Ishikawa (cell line): ENCODE data around the gene RPTOR.

Experiments used
- CEBPB ChIP-seq: IDR thresholded peaks from 2 replicates; pipeline ENCODE4 v1.6.1; 2012
- CREB1 ChIP-seq: IDR thresholded peaks from 2 replicates; pipeline ENCODE4 v1.6.1; 2012; ENCODE audit warnings: low read depth
- EGR1 ChIP-seq: IDR thresholded peaks from 2 replicates; pipeline ENCODE4 v1.6.1; 2012
- EP300 ChIP-seq: IDR thresholded peaks from 2 replicates; pipeline ENCODE4 v1.6.1; 2012; ENCODE audit warnings: borderline replicate concordance
- MAX ChIP-seq: IDR thresholded peaks from 2 replicates; pipeline ENCODE4 v1.6.1; 2012
- NFIC ChIP-seq: IDR thresholded peaks from 2 replicates; pipeline ENCODE4 v1.6.1; 2012
- RAD21 ChIP-seq: IDR thresholded peaks from 2 replicates; pipeline ENCODE4 v1.6.1; 2012; ENCODE audit warnings: low read depth
- REST ChIP-seq: IDR thresholded peaks from 2 replicates; pipeline ENCODE4 v1.6.1; 2012; ENCODE audit warnings: low read depth, mild to moderate bottlenecking
- TAF1 ChIP-seq: IDR thresholded peaks from 2 replicates; pipeline ENCODE4 v1.6.1; 2012; ENCODE audit warnings: low read depth, mild to moderate bottlenecking
- TCF12 ChIP-seq: IDR thresholded peaks from 2 replicates; pipeline ENCODE4 v1.6.1; 2012; ENCODE audit warnings: low read depth
- TEAD4 ChIP-seq: IDR thresholded peaks from 2 replicates; pipeline ENCODE4 v1.6.1; 2012
- USF1 ChIP-seq: IDR thresholded peaks from 2 replicates; pipeline ENCODE4 v1.6.1; 2012
- YY1 ChIP-seq: IDR thresholded peaks from 2 replicates; pipeline ENCODE4 v1.6.1; 2012; ENCODE audit warnings: low read depth
- ZBTB7A ChIP-seq: IDR thresholded peaks from 2 replicates; pipeline ENCODE4 v1.6.1; 2012; ENCODE audit warnings: low read depth

GRCh38 chr17:80838311-80839025, 293.8 kb downstream of the RPTOR start:
- TF ChIP-seq EP300, result no peak
- TF ChIP-seq RAD21, result no peak
- TF ChIP-seq NFIC, result no peak
- no peak for TF ChIP-seq CEBPB
- no peak for TF ChIP-seq MAX
- no peak for TF ChIP-seq REST
- no peak for TF ChIP-seq EGR1
- TF ChIP-seq YY1, result no peak
- no peak for TF ChIP-seq TAF1
- TF ChIP-seq ZBTB7A, result no peak
- TF ChIP-seq TEAD4, result no peak
- no peak for TF ChIP-seq TCF12
- TF ChIP-seq CREB1, result no peak
- no peak for TF ChIP-seq USF1
